ENCODE data around the gene LMF1. TPM values are rescaled to one million over a fixed set of nuclear protein-coding genes. Genes with fewer than 3 reads are reported as not detected.
A peak's percentile ranks its signal among the peaks of the same experiment; 100 is the strongest.

LMF1 gene
- total RNA-seq, 6 donors from 2014 or later: 20.3 to 147 (median 28.2) TPM

GRCh38 chr16:1011316-1012082 lies 40.7 kb upstream of the LMF1 start:
- no peak overlapping the region for H3K4me3 ChIP-seq
- peaks cover 0 to 7% (median 0%) of the 10 kb centered on the region in 4 donors for H3K27me3 ChIP-seq

GRCh38 chr16:1010815-1011214 lies 40.0 kb upstream of the LMF1 start:
- WGBS, 2 donors: 87 to 93% methylated on average over 7 to 8 of the region's 16 CpGs
- no peaks in the 10 kb centered on the region for H3K9me3 ChIP-seq
- DNase-seq (peak in 1 of 2 donors; percentile 72), ATAC-seq (ENCODE audit: low FRiP score in 2 of 2) (no peak)
- TF ChIP-seq CTCF (IDR thresholded peaks at IDR 0.05) (no peak), POLR2A (IDR thresholded peaks at IDR 0.05) (no peak), EP300 (IDR thresholded peaks at IDR 0.05) (no peak), POLR2AphosphoS5 (IDR thresholded peaks at IDR 0.05) (no peak)
- H3K4me3 ChIP-seq: no peak overlapping the region
- no peak overlapping the region for H3K27ac ChIP-seq
- no peaks in the 10 kb centered on the region for H3K36me3 ChIP-seq
- no peaks in the 10 kb centered on the region for H3K4me1 ChIP-seq
- peaks cover 0 to 7% (median 0%) of the 10 kb centered on the region in 4 donors for H3K27me3 ChIP-seq

More at GRCh38 chr16:1011316-1012082, 40.7 kb upstream of the LMF1 start:
- 82 to 90% methylated on average over 32 to 33 of the region's 37 CpGs for WGBS, 2 donors
- Histone ChIP-seq H3K4me1 (no peaks in the 10 kb centered on the region), H3K9me3 (no peaks in the 10 kb centered on the region), H3K36me3 (no peaks in the 10 kb centered on the region), H3K27ac (no peak overlapping the region)
- no peak for TF ChIP-seq POLR2A (IDR thresholded peaks at IDR 0.05)
- TF ChIP-seq CTCF (IDR thresholded peaks at IDR 0.05): no peak
- no peak for TF ChIP-seq POLR2AphosphoS5 (IDR thresholded peaks at IDR 0.05)
- TF ChIP-seq EP300 (IDR thresholded peaks at IDR 0.05): no peak
- DNase-seq: peak in 1 of 2 donors; percentile 62
- no peak for ATAC-seq (ENCODE audit: low FRiP score in 2 of 2)

GRCh38 chr16:1010251-1010650 lies 39.5 kb upstream of the LMF1 start:
- H3K36me3 ChIP-seq: no peaks in the 10 kb centered on the region
- H3K27me3 ChIP-seq: peaks cover 0 to 7% (median 0%) of the 10 kb centered on the region in 4 donors
- H3K27ac ChIP-seq: no peak overlapping the region
- TF ChIP-seq POLR2AphosphoS5 (IDR thresholded peaks at IDR 0.05) (no peak), POLR2A (IDR thresholded peaks at IDR 0.05) (no peak), CTCF (IDR thresholded peaks at IDR 0.05) (no peak), EP300 (IDR thresholded peaks at IDR 0.05) (no peak)
- ATAC-seq (ENCODE audit: low FRiP score in 2 of 2): no peak
- DNase-seq: no peak
- WGBS, 2 donors: 23 to 30% methylated on average over 2 to 17 of the region's 20 CpGs
- no peaks in the 10 kb centered on the region for H3K9me3 ChIP-seq
- H3K4me1 ChIP-seq: no peaks in the 10 kb centered on the region
- H3K4me3 ChIP-seq: no peak overlapping the region

- Histone ChIP-seq H3K27ac (no peak overlapping the region), H3K9me3 (no peaks in the 10 kb centered on the region), H3K27me3 (peaks cover 0 to 7% (median 0%) of the 10 kb centered on the region in 4 donors), H3K36me3 (no peaks in the 10 kb centered on the region), H3K4me3 (no peak overlapping the region), H3K4me1 (no peaks in the 10 kb centered on the region)
- peak in 1 of 2 donors; percentile 78 for DNase-seq
- TF ChIP-seq EP300 (IDR thresholded peaks at IDR 0.05) (no peak), POLR2AphosphoS5 (IDR thresholded peaks at IDR 0.05) (no peak), POLR2A (IDR thresholded peaks at IDR 0.05) (no peak), CTCF (IDR thresholded peaks at IDR 0.05) (no peak)
- ATAC-seq (ENCODE audit: low FRiP score in 2 of 2): no peak
- WGBS, 2 donors: 82 to 86% methylated on average over 19 to 28 of the region's 30 CpGs
These were observed 38.8 kb upstream of the LMF1 start for GRCh38 chr16:1009358-1010150.

Data from upper lobe of left lung (tissue), 6 donors.